ENCODE results near the gene RDH11. TPM values are rescaled to one million over a fixed set of nuclear protein-coding genes. Genes with fewer than 3 reads are reported as not detected.
"Not testable (repeated sequence)": the region's sequence is repeated elsewhere in the genome, so short reads cannot be mapped to it uniquely, and the experiment has no call there.

RDH11 gene
- total and polyA plus RNA-seq, 2 experiments from 2014 or later = 148 to 164 TPM

DNA sequence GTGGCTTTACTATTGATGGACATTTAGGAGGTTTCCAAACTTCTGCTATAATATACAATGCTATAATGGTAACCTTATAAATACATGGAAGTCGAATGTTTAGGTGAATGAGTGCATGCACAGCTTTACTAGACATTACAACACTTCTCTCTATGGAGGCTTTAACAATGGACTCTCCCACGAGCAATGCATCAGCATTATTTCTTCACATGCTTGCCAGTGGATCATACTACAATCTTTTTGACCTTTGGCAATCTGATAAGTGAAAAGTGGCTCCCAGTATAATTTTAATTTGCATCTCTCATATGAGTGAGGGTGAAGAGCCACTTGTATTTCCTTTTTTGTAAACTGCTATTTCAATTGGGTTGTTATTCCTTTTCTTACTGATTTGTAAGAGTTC is 24.3 kb upstream of the RDH11 start:
- no peak for DNase-seq (ENCODE audit: low spot score)
- Histone ChIP-seq H3K9me3 (ENCODE audit: low read depth) (no peaks in the 10 kb centered on the region), H3K36me3 (replicated peaks; ENCODE audit: insufficient read depth, low read depth) (no peaks in the 10 kb centered on the region), H3K27ac (no peak overlapping the region), H4K20me1 (ENCODE audit: insufficient read depth, poor library complexity, severe bottlenecking) (no peaks in the 10 kb centered on the region), H3K4me3 (no peak overlapping the region), H3K9me2 (replicated peaks; ENCODE audit: insufficient read depth) (no peaks in the 10 kb centered on the region), H2AFZ (no peak overlapping the region), H3K4me1 (ENCODE audit: insufficient read depth) (peaks cover 4% of the 10 kb centered on the region), H3K27me3 (no peaks in the 10 kb centered on the region), H3K4me2 (no peak overlapping the region), H3K79me2 (no peaks in the 10 kb centered on the region)
- WGBS (ENCODE audit: low lambda C conversion rate, missing lambda C conversion rate) = 41% methylated on average over 2 of the region's 2 CpGs
- TF ChIP-seq EZH2 (IDR thresholded peaks at IDR 0.05; ENCODE audit: borderline replicate concordance) (no peak), EZH2phosphoT487 (IDR thresholded peaks at IDR 0.05; ENCODE audit: low read depth, severe bottlenecking, unreplicated experiment) (no peak)
- TF ChIP-seq, protein P1, sequence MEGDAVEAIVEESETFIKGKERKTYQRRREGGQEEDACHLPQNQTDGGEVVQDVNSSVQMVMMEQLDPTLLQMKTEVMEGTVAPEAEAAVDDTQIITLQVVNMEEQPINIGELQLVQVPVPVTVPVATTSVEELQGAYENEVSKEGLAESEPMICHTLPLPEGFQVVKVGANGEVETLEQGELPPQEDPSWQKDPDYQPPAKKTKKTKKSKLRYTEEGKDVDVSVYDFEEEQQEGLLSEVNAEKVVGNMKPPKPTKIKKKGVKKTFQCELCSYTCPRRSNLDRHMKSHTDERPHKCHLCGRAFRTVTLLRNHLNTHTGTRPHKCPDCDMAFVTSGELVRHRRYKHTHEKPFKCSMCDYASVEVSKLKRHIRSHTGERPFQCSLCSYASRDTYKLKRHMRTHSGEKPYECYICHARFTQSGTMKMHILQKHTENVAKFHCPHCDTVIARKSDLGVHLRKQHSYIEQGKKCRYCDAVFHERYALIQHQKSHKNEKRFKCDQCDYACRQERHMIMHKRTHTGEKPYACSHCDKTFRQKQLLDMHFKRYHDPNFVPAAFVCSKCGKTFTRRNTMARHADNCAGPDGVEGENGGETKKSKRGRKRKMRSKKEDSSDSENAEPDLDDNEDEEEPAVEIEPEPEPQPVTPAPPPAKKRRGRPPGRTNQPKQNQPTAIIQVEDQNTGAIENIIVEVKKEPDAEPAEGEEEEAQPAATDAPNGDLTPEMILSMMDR (IDR thresholded peaks at IDR 0.05; ENCODE audit: poor library complexity) = no peak

DNA sequence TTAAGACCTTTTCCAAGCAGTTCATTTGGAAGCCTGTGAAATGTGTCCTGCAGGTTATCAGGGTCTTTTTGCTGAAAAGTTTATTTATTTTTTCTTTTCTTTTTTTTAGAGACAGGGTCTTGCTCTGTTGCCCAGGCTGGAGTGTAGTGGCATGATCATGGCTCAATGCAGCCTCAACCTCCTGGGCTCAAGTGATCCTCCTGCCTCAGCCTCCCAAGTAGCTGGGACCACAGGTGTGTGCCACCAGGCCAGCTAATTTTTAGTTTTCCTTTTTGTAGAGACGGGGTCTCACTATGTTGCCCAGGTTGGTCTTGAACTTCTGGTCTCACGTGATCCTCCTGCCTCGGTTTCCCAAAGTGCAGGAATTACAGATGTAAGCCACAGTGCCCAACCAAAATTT is 23.8 kb upstream of the RDH11 start:
- H3K27ac ChIP-seq, H2AFZ ChIP-seq: not testable (repeated sequence)
- 94% methylated on average over 3 of the region's 3 CpGs for WGBS (ENCODE audit: low lambda C conversion rate, missing lambda C conversion rate)

DNA sequence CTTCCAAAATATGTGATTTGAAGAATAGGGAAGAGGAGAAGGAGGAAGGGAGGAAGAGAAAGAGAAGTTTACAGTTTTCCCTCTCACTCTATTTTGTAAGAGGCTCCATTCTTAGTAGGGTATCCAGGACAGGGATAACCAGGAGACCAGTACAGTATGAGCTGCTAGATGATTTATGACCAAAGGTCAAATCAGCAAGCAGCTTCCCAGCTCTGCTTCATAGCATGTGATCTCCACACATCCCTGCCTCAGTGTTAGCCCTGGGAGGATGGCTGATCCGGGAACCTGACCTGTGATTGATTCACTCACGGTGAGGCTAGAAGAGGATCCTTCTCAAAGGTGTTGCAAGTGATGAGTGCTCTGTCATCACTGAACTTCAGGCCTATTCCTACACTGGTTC is 22.7 kb upstream of the RDH11 start:
- WGBS (ENCODE audit: low lambda C conversion rate, missing lambda C conversion rate) = 87% methylated on average over 2 of the region's 2 CpGs
- no peaks in the 10 kb centered on the region for H3K27me3 ChIP-seq
- no peak overlapping the region for H3K4me2 ChIP-seq
- H3K27ac ChIP-seq = no peak overlapping the region
- no peaks in the 10 kb centered on the region for H3K79me2 ChIP-seq
- DNase-seq (ENCODE audit: low spot score) = peak; percentile 25
- H3K4me1 ChIP-seq (ENCODE audit: insufficient read depth) = peaks cover 4% of the 10 kb centered on the region
- TF ChIP-seq, protein P1 (IDR thresholded peaks at IDR 0.05; ENCODE audit: poor library complexity) = no peak
- TF ChIP-seq EZH2phosphoT487 (IDR thresholded peaks at IDR 0.05; ENCODE audit: low read depth, severe bottlenecking, unreplicated experiment) (no peak), EZH2 (IDR thresholded peaks at IDR 0.05; ENCODE audit: borderline replicate concordance) (no peak)
- no peaks in the 10 kb centered on the region for H3K9me2 ChIP-seq (replicated peaks; ENCODE audit: insufficient read depth)
- H3K36me3 ChIP-seq (replicated peaks; ENCODE audit: insufficient read depth, low read depth) = no peaks in the 10 kb centered on the region
- no peaks in the 10 kb centered on the region for H3K9me3 ChIP-seq (ENCODE audit: low read depth)
- no peak overlapping the region for H3K4me3 ChIP-seq
- H2AFZ ChIP-seq = no peak overlapping the region
- H4K20me1 ChIP-seq (ENCODE audit: insufficient read depth, poor library complexity, severe bottlenecking) = no peaks in the 10 kb centered on the region

More for the DNA sequence above, 23.8 kb upstream of the RDH11 start:
- H4K20me1 ChIP-seq (ENCODE audit: insufficient read depth, poor library complexity, severe bottlenecking); DNase-seq (ENCODE audit: low spot score); H3K4me2 ChIP-seq; H3K9me2 ChIP-seq (replicated peaks; ENCODE audit: insufficient read depth); H3K27me3 ChIP-seq; H3K36me3 ChIP-seq (replicated peaks; ENCODE audit: insufficient read depth, low read depth); H3K4me1 ChIP-seq (ENCODE audit: insufficient read depth); H3K79me2 ChIP-seq; H3K4me3 ChIP-seq; H3K9me3 ChIP-seq (ENCODE audit: low read depth): not testable (repeated sequence)

DNA sequence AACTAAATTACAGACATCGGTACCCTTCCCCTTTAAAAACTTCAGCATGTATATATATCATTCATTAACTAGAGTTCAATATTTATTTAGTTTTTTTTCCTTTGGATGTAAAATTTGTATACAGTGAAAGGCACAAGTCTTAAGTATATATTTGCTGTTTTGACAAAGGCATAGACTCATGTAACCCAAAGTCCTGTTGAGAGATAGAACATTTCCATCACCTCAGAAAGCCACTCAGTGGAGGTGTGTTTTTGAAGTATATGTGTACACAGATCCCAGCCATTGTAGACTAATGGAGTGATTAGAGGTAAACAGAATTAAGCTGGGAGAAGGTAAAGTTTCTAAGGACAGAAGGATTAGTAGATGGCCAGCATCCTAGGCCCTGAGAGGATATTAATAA is 21.5 kb upstream of the RDH11 start:
- H3K27ac ChIP-seq = no peak overlapping the region
- WGBS (ENCODE audit: low lambda C conversion rate, missing lambda C conversion rate) = 92% methylated on average over 1 of the region's 1 CpG
- TF ChIP-seq, protein P1 (IDR thresholded peaks at IDR 0.05; ENCODE audit: poor library complexity) = no peak
- TF ChIP-seq EZH2 (IDR thresholded peaks at IDR 0.05; ENCODE audit: borderline replicate concordance) (no peak), EZH2phosphoT487 (IDR thresholded peaks at IDR 0.05; ENCODE audit: low read depth, severe bottlenecking, unreplicated experiment) (no peak)
- no peaks in the 10 kb centered on the region for H3K9me3 ChIP-seq (ENCODE audit: low read depth)
- H3K79me2 ChIP-seq = no peaks in the 10 kb centered on the region
- no peak for DNase-seq (ENCODE audit: low spot score)
- H3K36me3 ChIP-seq (replicated peaks; ENCODE audit: insufficient read depth, low read depth) = no peaks in the 10 kb centered on the region
- H2AFZ ChIP-seq = no peak overlapping the region
- H3K4me2 ChIP-seq = no peak overlapping the region
- H4K20me1 ChIP-seq (ENCODE audit: insufficient read depth, poor library complexity, severe bottlenecking) = no peaks in the 10 kb centered on the region
- no peaks in the 10 kb centered on the region for H3K9me2 ChIP-seq (replicated peaks; ENCODE audit: insufficient read depth)
- peaks cover 4% of the 10 kb centered on the region for H3K4me1 ChIP-seq (ENCODE audit: insufficient read depth)
- no peaks in the 10 kb centered on the region for H3K27me3 ChIP-seq
- no peak overlapping the region for H3K4me3 ChIP-seq
